Measurements from ENCODE around the gene OR5K4.
"Not testable (repeated sequence)": the region's sequence is repeated elsewhere in the genome, so short reads cannot be mapped to it uniquely, and the experiment has no call there.

OR5K4 gene

GRCh38 chr3:98371853-98372252 is 18.2 kb downstream of the OR5K4 start:
- DNase-seq, result no peak

GRCh38 chr3:98372445-98372844 is 18.8 kb downstream of the OR5K4 start:
- DNase-seq, result no peak

GRCh38 chr3:98376631-98377030 is 23.0 kb downstream of the OR5K4 start:
- DNase-seq, result no peak

GRCh38 chr3:98388147-98388546 is 34.5 kb downstream of the OR5K4 start:
- no peak for DNase-seq

- DNase-seq, result no peak
Measured at GRCh38 chr3:98390366-98390765, 36.7 kb downstream of the OR5K4 start, which contains the start of gene OR5K3. TSS of gene OR5K3 (plus strand) at chr3:98390666. CDS start at chr3:98390666, 0 bp downstream.

GRCh38 chr3:98395101-98395500 is 41.4 kb downstream of the OR5K4 start:
- no peak for DNase-seq

GRCh38 chr3:98396482-98396881 is 42.8 kb downstream of the OR5K4 start:
- DNase-seq, result not testable (repeated sequence)

GRCh38 chr3:98398513-98398912 is 44.9 kb downstream of the OR5K4 start:
- no peak for DNase-seq

GRCh38 chr3:98402507-98402906 is 48.9 kb downstream of the OR5K4 start:
- DNase-seq, result no peak

GRCh38 chr3:98404010-98404409 is 50.4 kb downstream of the OR5K4 start:
- DNase-seq, result no peak
